GM19099 (cell line): Measurements from ENCODE around the gene CFAP97.

ENCODE experiments used
- POLR2A ChIP-seq: IDR thresholded peaks from 3 replicates; pipeline ENCODE4 v1.6.1; 2011; ENCODE audit warnings: low read depth; ENCODE audit not compliant: insufficient read length; ENCODE audit errors: extremely low read depth

Gene CFAP97

GRCh38 chr4:185209031-185209851, 5.4 kb upstream of the CFAP97 start, which contains the start of gene SNX25:
SNX25 (plus strand) TSS chr4:185209598; CDS start chr4:185209827, 229 bp downstream.
- peak; percentile 83 for TF ChIP-seq POLR2A

DNA sequence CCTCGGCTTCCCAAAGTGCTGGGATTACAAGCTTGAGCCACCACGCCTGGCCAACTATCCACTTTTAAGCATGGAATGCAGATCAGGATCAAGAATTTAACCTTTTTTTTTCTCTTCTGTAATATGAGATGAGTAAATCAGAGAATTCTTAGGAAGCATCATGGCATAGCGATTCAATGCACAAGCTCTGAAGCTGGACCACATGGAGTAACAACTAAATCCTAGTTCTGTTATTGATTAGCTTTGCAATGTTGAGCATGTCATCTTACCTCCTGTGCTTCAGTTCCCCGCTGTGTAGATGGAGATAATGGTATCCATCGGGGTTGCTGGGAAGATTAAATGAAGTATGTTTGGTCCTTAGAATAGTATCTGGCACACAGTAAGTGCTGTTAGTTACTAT, 3.7 kb upstream of the CFAP97 start:
- no peak for TF ChIP-seq POLR2A

- no peak for TF ChIP-seq POLR2A
These were observed 2.0 kb upstream of the CFAP97 start for GRCh38 chr4:185205697-185206342.

DNA sequence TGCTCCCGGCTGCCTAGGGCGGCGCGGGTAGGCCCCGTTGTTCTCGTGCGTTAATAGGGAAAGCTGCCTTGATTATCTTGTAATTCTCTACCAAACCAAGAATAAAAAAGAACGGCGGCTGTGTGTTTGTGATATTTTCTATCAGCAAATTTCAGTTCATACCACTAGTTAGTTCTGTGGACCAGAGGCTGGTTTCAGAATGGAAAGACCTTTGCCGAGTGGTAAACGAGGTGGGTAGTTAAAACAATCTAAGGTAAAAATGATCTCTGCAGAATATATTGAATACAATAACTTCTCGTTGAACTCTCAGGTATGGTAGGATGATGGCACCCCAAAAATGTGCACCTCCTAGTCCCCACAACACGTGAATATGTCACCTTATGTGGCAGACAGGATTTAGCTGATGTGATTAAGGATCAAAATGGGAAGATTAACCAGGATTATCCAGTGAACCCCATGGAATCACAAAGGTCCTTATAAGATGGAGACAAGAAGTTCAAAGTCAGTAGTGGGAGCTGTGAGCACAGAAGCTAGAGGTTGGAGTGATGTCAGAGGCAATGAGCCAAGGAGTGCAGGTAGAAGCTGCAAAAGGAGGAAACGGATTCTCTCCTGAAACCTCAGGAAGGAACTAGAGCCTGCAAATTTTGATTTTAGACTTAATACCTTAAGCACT, 574 bp upstream of the CFAP97 start:
- TF ChIP-seq POLR2A = no peak

GRCh38 chr4:185202984-185203485, 765 bp downstream of the CFAP97 start:
- TF ChIP-seq POLR2A = no peak

GRCh38 chr4:185201977-185202962, 1.5 kb downstream of the CFAP97 start:
- no peak for TF ChIP-seq POLR2A

DNA sequence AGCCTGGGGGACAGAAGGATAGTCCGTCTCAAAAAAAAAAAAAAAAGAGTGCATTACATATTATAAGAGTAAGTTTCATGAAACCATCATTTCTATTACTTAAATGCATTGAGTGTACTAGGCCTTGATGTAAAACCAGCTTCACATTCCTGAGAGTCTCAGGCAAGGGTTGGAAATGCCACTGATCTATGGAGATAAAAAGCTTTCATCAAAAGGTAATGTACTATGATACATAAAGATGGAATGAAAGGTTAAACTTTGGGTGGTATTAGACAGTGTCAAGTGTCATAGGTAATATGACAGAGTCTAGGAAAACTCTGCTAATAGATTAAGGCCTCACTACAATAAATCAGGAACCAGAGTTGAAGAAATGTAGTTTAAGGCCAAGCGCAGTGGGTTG, 7.4 kb downstream of the CFAP97 start:
- TF ChIP-seq POLR2A = no peak

GRCh38 chr4:185194924-185195888, 8.6 kb downstream of the CFAP97 start:
- no peak for TF ChIP-seq POLR2A

DNA sequence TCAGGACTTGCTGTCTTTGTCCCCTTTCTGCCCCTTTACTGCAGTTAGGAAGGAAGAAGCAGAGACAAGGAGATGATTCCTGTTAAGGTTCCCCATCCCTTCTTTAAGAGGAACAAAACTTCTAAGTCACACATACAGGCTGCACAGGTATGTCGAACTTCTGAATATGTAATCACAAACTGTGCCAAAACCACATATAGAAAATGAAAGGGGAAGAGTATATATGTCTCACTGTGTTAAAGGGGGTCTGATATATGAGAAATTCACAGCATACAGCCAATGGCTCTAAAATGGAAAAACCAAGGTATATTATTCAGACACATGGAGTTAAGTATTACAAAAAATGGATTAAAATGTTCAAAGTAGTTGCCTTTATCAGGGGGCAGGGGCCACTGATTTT, 11.7 kb downstream of the CFAP97 start:
- no peak for TF ChIP-seq POLR2A

DNA sequence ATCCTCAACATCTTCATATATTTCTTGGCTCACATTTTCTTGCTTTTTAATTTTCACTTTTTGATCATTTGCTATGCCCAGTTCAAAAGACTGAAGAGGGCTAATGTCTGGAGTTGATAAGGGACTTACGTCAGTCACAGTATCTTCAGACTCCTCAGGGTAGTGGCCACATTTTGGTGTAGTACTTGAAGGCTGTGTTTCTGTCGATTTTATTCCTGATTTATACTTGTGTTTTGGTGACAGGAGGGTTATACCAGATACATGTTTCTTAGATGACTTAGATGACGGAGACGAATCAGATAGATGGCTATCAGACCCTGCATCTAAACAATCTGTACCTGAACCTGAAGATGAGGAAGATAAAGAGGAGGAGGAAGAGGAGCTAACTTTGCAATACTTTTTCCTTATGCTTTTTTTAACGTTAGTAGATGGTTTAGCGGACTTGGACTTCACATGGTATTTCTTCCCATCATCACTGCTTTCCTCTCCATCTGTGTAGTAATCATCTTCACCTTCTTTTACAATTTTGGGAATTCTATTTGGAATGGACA, 13.4 kb downstream of the CFAP97 start:
- TF ChIP-seq POLR2A = no peak

GRCh38 chr4:185189606-185190305, 14.0 kb downstream of the CFAP97 start:
- no peak for TF ChIP-seq POLR2A

GRCh38 chr4:185186769-185187168, 17.0 kb downstream of the CFAP97 start:
- TF ChIP-seq POLR2A = no peak

- TF ChIP-seq POLR2A = no peak
These were observed 20.0 kb downstream of the CFAP97 start for GRCh38 chr4:185183622-185184281.
